Fibroblast of mammary gland (primary cell): ENCODE measurements around the gene ZBTB7C.

Experiments
- DNase-seq: peaks from one replicate; pipeline ENCODE4 v3.0.0-alpha.2; 2010; ENCODE audit warnings: low read depth
- H3K4me3 ChIP-seq: 2 replicates; pipeline ENCODE4 v1.5.1; 2011; ENCODE audit warnings: low read depth, mild to moderate bottlenecking, low read length, moderate library complexity; ENCODE audit not compliant: control insufficient read depth
- CTCF ChIP-seq: conservative IDR thresholded peaks from 2 replicates; pipeline ENCODE4 v1.5.1; 2011; ENCODE audit warnings: low read depth, low read length, inconsistent platforms; ENCODE audit not compliant: control insufficient read depth, insufficient read depth

Gene ZBTB7C

DNA sequence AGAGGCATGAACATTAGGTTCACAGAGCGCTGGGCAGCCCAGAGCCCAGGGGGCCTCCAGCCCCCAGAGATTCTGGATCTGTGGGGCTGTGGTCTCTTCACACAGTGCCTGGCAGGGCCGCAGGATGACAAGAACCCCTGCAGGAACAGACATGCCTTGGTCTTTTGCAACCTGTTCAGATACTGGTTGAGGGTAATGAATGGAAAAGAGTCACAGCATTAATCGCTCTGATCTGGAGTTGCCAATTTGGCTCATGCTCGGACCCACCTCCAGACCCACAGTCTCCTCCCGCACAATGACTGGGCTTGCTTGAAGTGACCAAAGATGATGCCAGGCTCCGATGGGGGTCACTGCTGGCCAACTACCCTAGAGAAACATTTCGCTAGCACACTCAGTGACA, 249.4 kb downstream of the ZBTB7C start:
- no peak for DNase-seq
- H3K4me3 ChIP-seq, result no peak overlapping the region
- no peak for TF ChIP-seq CTCF

DNA sequence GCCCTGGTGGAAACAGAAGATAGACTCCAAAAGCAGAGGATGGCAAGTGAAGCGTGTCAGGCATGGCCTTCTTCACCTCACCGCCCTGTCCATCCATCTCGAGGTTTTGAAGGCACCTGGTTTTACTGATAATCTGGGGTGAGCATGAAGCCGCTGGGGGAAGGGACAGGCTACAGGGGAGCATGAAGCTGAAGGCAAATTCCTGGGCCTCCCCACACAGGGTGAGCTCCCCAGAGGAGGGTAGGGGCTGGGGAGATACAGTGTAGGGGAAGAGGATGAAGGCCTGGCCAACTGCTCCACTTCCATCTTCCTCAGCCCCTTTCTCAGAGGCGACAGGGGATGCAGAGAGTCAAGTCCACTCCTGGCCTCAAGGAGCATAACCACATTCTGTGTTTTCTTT, 250.5 kb downstream of the ZBTB7C start:
- no peak for DNase-seq
- no peak overlapping the region for H3K4me3 ChIP-seq
- TF ChIP-seq CTCF, result no peak

GRCh38 chr18:48157956-48158355, 251.2 kb downstream of the ZBTB7C start:
- TF ChIP-seq CTCF, result no peak
- no peak overlapping the region for H3K4me3 ChIP-seq
- no peak for DNase-seq

GRCh38 chr18:48155856-48156255, 253.3 kb downstream of the ZBTB7C start:
- no peak overlapping the region for H3K4me3 ChIP-seq
- no peak for DNase-seq
- no peak for TF ChIP-seq CTCF

- no peak for TF ChIP-seq CTCF
- DNase-seq, result no peak
- H3K4me3 ChIP-seq, result no peak overlapping the region
Observed at GRCh38 chr18:48154828-48155227, 254.4 kb downstream of the ZBTB7C start.

- peak; percentile 77 for DNase-seq
- no peak for TF ChIP-seq CTCF
- H3K4me3 ChIP-seq, result no peak overlapping the region
Observed at GRCh38 chr18:48153613-48154481, 255.3 kb downstream of the ZBTB7C start.
